Fibroblast of skin of abdomen (primary cell): Measurements from ENCODE around the gene KRAS. TPM values are rescaled to one million over a fixed set of nuclear protein-coding genes. Genes with fewer than 3 reads are reported as not detected.
"Not testable (repeated sequence)": the region's sequence is repeated elsewhere in the genome, so short reads cannot be mapped to it uniquely, and the experiment has no call there.

Experiments
- DNase-seq: peaks from one replicate; pipeline ENCODE4 v3.0.0-alpha.2; 2013
- polyA plus RNA-seq, 2 experiments: library from polyadenylated mRNA; unstranded; fragments of 120-200 nt; gene quantifications; one replicate each; pipeline ENCODE4 v1.2.1, GENCODE V29; 2013; ENCODE audit not compliant: insufficient read length in 2 of 2

The KRAS gene
- polyA plus RNA-seq (2013, experiment 1 of 2; ENCODE audit: insufficient read length): 33.8 TPM
- 33.4 TPM for polyA plus RNA-seq (2013, experiment 2 of 2; ENCODE audit: insufficient read length)

DNA sequence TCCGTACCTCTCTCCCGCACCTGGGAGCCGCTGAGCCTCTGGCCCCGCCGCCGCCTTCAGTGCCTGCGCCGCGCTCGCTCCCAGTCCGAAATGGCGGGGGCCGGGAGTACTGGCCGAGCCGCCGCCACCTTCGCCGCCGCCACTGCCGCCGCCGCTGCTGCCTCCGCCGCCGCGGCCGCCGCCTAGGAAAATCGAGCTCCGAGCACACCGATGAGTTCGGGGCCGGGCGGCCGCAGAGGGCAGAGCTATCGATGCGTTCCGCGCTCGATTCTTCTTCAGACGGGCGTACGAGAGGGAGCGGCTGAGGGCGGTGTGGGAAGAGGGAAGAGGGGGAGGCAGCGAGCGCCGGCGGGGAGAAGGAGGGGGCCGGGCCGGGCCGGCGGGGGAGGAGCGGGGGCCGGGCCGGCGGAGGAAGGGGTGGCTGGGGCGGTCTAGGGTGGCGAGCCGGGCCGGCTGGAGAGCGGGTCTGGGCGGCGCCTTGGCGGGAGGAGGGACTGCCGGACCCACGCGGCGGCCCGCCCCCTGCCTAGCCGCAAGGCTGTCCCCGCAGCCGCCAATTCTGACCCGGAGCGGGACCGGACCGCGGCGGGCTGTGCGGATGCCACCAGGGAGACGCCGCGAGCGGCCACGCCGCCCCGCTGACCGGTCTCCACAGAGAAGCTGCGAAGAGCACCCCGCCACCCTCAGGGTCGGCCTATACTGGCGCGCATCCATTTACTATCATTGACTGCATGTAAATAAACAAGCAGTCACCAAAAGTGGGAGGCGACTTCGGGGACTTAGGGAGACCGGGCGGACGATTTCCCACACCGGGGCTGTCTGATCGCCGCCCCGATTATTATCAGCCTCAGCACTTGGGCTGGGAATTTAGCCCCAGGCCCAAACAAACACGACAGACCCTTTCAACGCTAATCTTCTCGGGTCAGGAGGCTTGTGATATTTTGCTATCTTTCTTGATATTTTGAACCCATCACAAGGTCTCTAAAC is at the start of gene KRAS:
KRAS (minus strand) TSS at position 186 of the 987 bp plus-strand sequence.
- peak; percentile 98 for DNase-seq

DNA sequence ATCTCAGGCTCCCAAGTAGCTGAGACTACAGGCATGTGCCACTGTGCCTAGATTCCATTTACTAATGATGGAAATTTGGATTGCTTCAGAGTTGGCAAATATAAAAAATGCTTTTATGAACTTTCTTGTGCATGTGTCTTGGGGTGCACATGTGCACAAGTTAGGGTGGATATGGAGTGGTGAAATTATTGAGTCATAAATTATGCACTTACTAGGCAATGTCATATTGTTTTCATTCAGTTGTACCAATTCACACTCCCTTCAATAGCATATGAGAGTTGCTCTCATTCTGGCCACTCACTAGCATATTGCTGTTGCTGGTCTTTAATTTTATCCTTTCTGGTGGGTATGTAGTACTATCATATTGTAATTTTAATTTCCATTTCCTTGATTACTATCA is 45.7 kb upstream of the KRAS start:
- no peak for DNase-seq

DNA sequence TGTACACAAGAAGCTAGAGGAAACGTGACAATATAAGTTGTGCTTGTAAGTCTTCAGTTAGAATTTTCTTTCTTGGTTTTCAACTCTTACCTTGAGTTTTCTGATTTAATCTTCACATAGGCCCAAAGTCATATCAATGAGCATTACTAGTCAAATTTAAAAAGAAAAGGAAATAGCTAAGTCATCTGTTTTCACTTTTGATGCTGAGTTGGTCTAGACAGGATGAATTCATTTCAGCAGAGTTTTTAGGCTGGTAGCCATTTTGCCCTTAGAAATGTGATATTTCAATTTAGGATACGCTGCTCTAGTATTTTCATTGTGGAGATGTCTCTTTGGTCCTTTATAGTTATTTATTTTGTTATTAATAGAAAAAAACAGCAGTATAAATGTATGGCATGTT is 44.6 kb upstream of the KRAS start:
- DNase-seq: peak; percentile 71

DNA sequence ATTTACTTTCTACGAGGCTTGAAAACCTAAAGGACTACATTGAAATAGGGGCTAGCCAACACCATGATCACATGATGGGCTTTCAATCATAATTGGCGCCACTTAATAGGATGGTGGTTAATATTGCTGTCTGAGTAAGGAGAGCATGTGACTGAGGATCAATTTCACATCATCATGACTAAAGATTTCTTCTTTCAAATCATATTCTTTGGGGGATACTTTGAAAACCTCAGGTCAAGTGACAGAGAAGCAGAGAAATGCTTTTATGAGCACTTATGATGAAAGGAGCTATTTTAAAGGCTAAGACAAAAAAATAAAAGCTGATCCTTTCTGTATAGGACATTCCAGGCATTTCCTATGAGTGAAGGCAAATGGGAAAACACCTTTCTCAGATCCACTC is 42.9 kb upstream of the KRAS start:
- no peak for DNase-seq

DNA sequence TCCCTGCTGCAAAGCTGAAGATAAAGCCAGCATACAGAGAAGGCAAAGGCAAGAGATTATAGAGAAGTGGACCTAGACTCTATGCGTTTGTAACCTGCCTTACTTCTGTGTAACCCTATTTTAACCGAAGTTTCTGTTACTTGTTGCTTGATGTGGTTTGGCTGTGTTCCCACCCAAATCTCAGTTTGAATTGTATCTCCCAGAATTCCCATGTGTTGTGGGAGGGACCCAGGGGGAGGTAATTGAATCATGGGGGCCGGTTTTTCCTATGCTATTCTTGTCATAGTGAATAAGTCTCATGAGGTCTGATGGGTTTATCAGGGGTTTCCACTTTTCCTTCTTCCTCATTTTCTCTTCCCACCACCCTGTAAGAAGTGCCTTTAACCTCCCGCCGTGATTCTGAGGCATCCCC is 42.1 kb upstream of the KRAS start:
- not testable (repeated sequence) for DNase-seq

DNA sequence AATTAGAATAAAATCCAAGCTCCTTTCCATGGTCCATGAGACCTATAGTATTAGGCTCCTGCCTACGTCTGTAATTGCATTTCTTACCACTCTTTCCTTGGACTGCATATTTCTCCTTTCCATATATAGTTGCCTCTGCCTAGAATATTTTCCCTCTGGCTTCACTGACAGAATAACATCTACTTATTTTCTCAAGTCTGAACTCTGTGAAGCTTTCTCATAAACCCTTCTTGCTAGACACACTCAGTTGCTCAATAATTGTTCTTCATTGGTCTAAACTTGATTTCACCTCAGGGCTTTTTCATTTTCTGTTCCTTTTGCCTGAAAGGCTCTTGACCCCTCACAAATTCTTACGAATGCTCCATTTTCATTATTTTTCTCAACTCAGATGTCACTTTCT is 36.9 kb upstream of the KRAS start:
- no peak for DNase-seq

DNA sequence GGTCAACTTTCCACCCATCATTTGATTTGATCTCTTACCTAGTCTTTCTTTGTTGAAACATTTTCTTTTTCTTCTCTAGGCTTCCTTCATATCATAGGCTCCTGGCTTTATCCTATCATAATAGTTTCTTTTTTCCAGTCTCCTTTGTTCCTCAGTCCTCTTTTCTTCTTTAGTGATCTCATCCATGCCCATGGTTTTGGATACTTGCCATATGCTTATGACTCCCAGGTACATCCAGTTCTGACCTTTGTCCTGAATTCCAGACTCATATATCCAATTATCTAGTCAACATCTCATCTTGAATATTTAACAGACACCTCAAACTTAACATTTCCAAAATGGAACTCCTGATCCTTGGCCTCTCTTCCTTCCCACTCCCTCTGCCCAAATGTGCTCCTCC is 36.1 kb upstream of the KRAS start:
- no peak for DNase-seq

DNA sequence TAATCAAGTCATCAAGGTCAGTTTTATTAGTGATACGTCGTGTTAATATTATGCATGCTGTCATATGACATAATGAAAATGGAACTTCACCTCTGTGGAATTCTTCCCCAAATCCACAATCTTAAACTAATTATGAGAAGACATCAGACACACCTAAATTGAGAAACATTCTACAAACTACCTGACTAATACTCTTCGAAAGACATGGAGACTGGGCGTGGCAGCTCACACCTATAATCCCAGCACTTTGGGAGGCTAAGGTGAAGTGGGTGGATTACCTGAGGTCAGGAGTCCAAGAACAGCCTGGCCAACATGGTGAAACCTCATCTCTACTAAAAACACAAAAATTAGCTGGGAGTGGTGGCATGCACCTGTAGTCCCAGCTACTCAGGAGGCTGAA is 33.3 kb upstream of the KRAS start:
- DNase-seq: no peak

DNA sequence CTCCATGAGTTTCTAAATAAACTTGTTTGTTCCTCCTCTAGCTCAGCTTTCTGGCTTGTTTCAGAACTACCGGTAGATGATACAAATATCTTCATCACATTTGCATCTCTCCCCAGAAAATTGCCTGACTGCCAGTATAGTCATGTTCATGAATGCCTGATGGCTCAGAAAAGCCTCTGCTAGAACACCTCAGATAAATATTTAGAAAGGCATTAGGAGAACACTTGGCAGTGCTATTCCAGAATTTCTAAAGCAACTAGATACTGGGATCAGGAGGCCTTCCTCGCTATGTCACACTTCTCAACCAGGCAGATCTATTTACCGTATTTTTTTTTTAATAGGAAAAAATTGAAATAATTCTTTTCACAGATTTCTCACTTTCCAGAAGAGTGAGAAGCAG is 32.3 kb upstream of the KRAS start:
- DNase-seq: no peak

DNA sequence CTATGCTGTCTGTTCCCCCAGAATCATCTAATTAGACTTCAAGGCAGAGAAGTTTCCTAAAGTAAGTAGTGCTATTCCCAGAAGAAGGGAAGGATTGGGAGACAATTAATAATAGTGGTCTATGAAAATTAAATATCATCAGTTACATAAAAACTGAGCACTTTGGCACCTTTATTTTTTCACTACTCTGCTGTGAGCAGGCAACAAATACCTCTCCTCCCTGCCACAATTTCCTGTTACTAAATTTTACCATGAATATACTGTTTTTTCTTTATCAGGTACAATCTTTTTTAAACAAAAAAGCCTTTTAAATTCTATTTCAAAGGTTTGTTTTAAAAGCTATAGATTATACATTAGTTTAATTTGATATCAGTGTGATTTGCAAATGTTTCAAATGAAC is 29.4 kb upstream of the KRAS start:
- no peak for DNase-seq

DNA sequence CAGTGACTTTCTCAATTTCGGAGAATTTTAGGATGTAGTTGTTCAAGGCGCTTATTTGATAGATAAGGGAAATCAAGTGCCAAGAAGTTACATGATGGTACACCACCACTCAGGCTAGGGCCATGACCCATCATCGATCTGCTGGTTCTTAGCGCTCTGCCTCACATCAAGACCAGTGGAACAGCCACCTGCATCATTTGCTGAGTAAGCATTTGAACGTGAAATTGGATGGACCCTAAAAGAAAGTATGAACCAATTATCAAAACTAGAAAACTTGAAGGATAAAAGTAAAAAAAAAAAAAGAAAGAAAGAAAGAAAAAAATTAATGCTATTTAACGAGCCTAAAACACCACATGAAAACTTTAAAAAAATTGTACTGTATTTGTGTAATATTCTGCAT is 27.5 kb upstream of the KRAS start:
- DNase-seq: no peak

DNA sequence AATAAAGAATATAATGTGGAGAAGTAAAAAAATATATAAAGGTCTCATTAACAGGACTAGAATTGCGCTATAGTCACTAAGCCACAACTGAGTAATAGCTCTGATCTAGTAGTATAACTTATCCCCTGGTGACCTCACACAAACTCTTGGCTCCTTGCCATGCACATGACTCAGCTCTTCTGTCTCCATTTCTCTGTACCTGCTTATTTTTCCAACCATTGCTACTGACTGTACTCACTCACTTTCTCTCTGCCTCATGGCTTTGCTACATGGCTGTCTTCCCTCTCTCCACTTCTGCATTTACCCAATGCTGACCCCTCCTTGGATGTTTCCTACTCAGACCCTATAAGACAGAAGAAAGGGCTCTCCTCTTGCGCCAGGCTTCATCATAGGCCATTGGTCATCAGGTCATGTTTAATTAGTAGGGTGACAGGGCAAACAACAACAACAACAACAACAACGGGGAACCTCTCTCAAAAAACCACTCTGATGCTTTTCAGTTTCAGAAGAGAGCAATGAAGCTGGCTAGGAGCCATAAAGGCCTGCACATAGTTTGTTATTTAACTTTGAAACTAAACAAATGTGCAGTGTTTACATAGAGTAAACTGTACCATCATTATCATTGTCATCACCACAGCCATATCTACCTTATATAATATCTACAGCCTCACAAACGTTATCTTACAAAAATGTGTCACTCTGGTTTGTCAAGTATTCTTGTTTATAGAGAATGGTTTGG is 25.6 kb upstream of the KRAS start:
- peak; percentile 92 for DNase-seq

DNA sequence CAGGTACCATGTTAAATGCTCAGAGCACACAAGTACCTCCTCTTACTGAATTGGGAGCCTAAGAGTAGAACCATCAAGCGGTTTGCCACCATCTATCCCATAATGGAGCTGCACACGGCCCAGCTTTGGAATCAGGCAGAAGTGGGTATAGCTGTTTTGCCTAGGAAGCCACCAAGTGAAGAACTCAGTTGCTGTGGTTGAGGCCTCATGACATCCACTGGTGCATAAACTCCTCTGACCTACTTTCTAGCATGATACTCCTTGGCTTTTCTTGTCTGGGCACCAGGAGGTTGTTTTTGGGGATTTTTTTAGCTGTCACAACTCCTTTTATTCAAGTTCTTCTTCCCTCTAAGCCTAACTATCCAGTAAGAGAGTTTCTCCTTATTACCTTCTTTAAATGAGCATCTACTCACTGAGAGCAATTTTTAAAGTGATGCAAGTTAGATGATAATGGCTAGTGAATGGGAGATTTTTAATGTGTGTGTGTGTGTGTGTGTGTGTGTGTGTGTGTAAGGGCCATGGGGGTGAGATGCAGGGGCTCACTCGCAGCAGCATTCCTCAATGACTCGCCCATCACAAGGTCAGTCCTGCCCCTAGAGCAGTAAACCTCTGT is 20.9 kb upstream of the KRAS start:
- no peak for DNase-seq

DNA sequence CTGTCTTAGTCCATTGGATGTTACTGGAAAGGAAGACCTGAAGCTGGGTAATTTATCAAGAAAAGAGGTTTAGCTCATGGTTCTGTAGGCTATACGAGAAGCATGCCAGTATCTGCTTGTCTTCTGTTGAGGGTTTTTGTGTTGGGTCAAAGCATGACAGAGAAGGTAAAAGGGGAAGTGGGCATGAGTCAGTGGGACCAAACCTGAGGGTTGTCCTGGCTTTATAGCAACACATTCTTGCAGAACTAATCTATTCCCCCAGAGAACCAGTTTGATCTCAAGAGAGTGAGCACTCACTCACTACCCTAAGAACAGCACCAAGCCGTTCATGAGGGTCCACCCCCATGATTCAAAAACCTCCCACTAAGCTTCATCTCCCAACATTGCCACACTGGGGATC is 19.0 kb upstream of the KRAS start:
- no peak for DNase-seq

DNA sequence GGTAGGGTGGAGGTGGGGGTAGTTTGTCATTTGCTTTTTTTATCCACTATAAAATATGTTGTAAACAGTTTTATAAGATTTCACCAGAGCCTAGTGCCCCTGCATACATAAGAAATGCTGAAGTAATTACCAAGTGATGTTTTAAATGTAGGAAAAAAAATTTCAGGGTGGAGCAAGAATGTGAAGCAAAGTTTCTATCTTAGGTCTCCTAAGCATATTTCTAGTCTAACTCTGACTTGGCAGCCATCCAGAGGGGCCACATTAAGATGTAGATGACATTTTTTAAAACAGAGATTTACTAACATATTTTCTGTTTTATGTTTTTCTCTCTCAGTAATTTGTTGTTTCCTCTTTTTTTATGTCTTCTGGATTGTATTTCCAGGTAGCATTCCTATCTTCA is 15.8 kb upstream of the KRAS start:
- peak; percentile 59 for DNase-seq

DNA sequence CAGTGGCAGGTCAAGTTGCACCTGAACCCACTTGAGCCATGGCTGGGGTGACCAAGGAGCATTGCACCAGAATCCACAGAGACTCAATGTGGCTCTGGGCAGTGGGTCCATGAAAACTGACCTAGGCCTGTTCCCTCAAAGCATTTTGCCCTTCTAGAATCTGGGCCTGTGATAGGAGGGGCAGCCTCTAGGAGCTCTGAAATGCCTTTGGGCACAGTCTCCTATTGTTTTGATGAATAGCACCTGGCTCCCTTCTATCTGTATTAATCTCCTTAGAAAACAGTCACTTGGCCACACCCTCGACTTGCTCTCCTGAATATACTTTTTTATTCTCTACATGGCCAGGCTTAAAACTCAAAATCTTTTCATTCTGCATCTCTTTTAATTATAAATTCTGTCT is 14.1 kb upstream of the KRAS start:
- no peak for DNase-seq

DNA sequence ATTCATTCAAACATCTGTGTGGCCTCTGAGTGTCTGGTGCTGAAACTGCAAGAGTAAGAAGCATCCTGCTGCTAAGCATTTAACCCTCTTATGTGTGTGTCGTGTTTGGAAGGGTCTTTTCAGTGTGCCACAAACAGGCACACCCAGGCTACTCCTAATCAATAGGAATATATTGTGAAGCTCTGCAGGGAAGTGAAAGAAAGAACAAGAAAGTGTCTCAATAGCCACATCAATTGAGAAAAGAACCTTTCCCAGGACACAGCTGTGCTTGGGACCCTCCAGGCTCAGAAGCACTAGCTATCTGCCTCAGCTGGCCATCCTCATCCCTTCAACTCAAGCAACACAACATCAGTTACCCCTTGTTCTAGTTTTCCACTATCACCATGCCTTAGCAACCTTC is 13.4 kb upstream of the KRAS start:
- DNase-seq: no peak

DNA sequence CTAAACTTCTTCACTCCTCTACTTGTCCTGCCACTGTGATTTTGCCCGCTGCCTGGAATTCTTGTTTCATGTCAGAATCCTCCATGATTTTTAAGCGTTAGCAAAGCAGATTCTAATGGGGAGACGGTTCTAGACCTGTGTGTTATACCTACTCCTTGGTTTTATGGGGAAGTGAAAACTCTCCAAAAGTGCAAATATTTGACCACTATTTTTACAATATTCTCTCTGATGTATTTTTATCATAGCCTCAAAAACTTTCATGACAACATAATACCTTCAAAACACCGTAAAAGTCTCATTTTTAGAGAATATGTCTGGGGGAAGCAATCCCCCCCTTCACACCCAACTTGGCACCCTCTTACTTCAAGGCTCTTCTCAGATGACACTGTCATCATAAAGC is 12.9 kb upstream of the KRAS start:
- DNase-seq: no peak

DNA sequence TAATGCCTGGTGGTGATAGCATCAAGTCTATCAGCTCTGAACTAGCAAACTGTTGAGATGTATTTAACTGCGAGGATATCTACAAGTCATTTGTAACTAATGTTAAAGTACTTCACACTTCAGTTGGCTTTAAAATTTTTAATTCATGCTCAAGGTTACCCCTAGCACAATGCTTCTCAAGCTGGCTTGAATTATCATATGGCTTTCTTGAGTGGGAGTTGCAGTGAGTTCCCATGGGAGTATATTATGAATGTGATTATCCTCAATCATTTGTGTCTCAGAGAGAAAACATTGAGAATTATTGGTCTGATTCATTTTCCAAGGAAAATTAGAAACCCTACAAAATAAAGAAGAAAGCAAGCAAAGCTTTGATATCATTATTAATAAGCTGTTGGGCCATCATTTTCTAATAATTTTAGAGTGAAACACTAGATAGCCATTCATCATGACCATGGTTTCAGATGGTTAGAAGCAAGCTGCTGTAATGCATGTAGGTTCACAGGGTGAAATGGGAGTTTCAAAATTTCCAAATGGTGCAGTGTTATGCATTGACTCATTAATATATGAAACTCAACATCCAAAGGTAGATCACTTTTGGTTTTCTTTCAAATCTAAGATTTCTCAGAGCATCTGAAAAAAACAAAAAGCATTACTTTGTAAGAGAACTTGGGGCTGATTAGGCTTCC is 11.8 kb upstream of the KRAS start:
- no peak for DNase-seq

DNA sequence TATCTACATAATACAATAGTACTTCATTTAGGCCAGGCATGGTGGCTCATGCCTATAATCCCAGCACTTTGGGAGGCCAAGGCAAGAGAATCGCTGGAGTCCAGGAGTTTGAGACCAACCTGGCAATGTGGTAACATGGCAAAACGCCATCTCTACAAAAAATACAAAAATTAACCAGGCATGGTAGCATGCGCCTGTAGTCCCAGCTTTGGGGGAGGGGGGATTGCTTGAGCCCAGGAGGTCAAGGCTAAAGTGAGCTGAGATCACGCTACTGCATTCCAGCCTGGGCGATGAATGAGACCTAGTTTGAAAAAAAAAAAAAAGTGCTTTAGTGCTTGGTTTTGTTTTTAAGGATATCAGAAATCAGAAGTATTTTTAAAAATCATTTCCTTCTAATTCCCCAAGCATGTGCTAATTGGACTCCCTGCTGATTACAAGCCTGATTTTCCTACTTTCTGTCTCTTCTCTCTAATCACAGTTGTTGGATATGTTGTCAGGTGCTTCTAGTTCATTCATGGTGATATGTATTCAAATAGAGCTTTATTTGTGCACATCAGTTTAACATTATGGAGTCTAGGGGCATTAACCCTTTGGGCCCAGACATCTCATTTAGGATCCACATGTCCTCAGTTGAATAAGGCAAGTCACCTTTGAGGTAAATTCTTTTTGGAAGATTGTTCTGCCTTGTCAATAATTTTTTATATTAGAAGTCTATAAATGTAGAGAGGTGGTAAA is 7.0 kb upstream of the KRAS start:
- DNase-seq: no peak

DNA sequence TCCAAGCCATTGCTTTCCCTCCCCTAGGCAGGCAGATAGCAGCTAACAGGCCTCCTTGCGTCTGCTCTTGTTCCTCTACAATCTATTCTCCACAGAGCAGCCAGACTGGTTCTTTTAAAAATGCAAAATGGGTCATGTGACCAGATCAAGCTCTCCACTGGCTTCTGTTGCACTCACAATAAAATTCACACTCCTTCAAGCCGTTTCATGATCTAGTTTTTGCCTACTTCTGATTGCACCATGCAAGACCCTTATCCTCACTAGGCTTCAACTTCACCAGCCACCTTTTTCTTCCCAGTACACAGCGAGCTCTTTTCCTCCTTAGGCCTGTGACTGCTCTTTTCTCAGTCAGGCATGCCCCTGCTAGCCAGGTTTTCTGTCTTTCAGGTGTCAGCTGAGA is 6.1 kb upstream of the KRAS start:
- DNase-seq: no peak

DNA sequence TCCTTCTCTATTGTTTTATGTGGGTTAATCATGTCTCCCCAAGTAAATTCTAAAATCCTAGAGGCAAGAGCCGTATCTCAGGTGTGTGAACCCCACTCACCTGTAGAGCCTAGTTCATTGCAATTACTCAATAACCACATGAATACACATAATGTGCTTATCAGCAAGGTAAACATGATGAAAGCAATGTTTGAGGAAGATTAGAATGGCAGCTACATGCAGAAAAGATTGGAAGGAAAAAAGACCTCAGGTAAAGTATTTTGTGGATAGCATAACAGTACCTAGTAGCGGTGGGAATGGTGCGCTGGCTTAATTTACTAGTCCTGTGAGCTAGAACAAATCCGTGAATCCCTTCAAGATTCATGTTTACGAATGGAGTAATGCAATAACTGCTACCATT is 5.3 kb upstream of the KRAS start:
- no peak for DNase-seq
